Lower leg skin (tissue), 4 donors: Measurements from ENCODE around the gene S100A1. TPM values are rescaled to one million over a fixed set of nuclear protein-coding genes. Genes with fewer than 3 reads are reported as not detected.
A peak's percentile ranks its signal among the peaks of the same experiment; 100 is the strongest.
"Not testable (repeated sequence)": the region's sequence is repeated elsewhere in the genome, so short reads cannot be mapped to it uniquely, and the experiment has no call there.

ENCODE experiments used
- DNase-seq, 2 donors: peaks; one replicate each; pipeline ENCODE4 v3.0.0-alpha.2; 2019; ENCODE audit warnings: low spot score in 2 of 2
- H3K4me3 ChIP-seq: fragments of 200-600 bp; sonication (generic); 2 replicates; pipeline ENCODE4 v1.5.1; 2017; ENCODE audit warnings: mild to moderate bottlenecking, low read depth; ENCODE audit not compliant: poor library complexity, severe bottlenecking
- CTCF ChIP-seq, 3 donors: fragments of 450-650 bp; IDR thresholded peaks; one replicate each; pipeline ENCODE4 v1.5.1; 2016; ENCODE audit warnings: antibody characterized with exemption in 3 of 3, mild to moderate bottlenecking in 3 of 3, moderate library complexity in 2 of 3
- POLR2A ChIP-seq, 2 donors: fragments of 450-650 bp; IDR thresholded peaks; one replicate each; pipeline ENCODE4 v1.6.1; 2016 to 2017; ENCODE audit warnings: antibody characterized with exemption in 2 of 2, mild to moderate bottlenecking in 1 of 2, moderate library complexity in 1 of 2
- WGBS, 2 donors: methylation state at CpG; one replicate each; pipeline ENCODE4 v1.1.5; 2018; 5-methylcytosine and 5-hydroxymethylcytosine counted together
- intact Hi-C: fragments of 100-400 bp; cut with DNase I; formaldehyde crosslinking; loops from one replicate; pipeline ENCODE4 v1.15.0; 2023; ENCODE audit warnings: low total_unique reads
- total RNA-seq, 4 donors: library from RNA; depleted of rRNA; stranded (reverse); fragments of >200 nt; gene quantifications; one replicate each; pipeline ENCODE4 v1.1.0, GENCODE V29; 2016

S100A1 gene
- total RNA-seq, 4 donors from 2014 or later, result 8.7 to 33.5 (median 23.8) TPM

DNA sequence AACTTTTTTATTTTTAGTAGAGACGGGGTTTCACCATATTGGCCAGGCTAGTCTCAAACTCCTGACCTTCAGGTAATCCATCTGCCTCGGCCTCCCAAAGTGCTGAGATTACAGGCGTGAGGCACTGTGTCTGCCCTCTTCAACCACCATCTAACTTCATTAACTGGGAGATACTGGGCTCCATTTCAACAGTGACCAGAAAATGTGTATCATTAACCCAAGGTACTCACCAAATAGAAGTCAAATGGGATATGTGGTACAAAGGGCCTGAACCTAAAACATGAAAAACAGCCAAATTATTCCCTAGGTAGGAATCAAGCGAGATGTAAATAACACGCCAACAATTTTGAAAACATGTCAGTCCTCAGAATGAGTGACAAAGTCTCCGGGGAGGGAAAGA lies 41.4 kb downstream of the S100A1 start:
- no peak for DNase-seq
- intact Hi-C loops, result loop anchor here (10.0 kb wide), 1 partner anchor 95 kb away; no protein-coding TSS in a partner anchor
- 81 to 89% methylated on average over 6 of the region's 6 CpGs for WGBS, 2 donors
- no peak overlapping the region for H3K4me3 ChIP-seq
- TF ChIP-seq CTCF (IDR thresholded peaks at IDR 0.05), result no peak
- no peak for TF ChIP-seq POLR2A (IDR thresholded peaks at IDR 0.05)

DNA sequence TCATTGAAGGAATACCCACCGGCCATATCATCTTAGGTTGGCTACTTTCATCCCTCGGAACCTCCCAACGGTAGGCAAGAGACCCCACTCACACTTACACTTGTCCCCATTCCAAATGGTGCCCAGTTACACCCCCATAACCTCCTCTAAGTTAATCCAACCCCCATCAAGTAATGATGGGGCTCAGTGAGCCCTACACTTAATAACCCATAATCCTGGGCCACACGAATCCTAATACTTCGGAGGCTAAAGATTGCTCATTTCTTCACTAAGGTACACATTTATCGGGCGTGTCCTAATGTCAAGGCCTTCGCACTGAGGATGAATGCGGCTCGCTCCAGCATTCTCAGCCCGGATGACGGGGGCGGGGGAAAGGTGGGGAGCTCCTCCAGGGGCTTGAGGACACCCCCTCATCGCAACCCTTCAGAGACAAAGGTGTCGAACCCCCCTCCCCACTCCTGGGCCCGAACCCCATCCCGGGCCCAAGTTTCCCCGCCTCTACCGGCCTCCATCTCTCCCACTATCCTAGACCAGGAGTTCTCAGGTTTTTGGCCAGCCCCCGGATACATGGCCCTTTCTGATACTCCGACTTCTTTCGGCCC lies 42.1 kb downstream of the S100A1 start:
- peak overlapping the region; percentile 69 for H3K4me3 ChIP-seq
- DNase-seq, result peak in 1 of 2 donors; percentile 87
- 2% methylated on average over 22 of the region's 22 CpGs for WGBS, 2 donors
- TF ChIP-seq POLR2A (IDR thresholded peaks at IDR 0.05) (no peak), CTCF (IDR thresholded peaks at IDR 0.05) (no peak)
- intact Hi-C loops, result no loop called here

DNA sequence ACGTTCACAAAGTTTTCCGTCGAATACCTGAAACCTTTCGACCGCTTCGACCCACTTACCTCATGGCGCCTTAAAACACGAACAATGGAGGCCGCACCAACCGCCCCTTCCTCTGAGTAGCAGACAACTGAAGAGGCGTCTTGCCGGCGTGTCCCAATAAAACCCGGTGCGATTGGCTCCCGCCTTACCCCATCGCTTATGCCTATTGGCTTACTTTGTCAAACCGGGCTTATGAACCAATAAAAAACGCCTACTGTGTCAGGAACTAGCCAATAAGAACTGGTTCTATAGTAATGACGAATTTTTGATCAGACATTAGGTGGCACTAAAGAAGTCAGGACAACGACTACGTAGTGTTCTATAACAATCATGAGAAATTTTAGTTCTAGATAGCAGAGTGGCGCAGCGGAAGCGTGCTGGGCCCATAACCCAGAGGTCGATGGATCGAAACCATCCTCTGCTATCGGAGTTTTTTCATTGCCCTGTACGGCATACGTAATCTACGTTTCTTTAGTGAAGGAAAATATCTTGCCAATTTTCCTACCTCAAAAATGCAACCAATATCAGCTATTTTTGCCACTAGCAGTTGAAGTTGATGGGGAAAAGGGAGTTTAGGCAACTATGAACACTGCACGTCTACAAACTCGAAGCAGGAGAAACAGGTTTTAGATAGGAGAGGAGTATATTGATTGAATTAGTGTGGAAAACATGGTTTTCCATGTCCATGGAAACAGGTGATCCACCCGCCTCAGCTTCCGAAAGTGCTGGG lies 42.8 kb downstream of the S100A1 start, which contains the start of gene ILF2:
Gene ILF2, minus strand, starts transcription at position 135 of the 769 bp plus-strand sequence. Its CDS starts 71 bp downstream, at position 64.
- WGBS, 2 donors, result 1% methylated on average over 35 of the region's 35 CpGs
- TF ChIP-seq POLR2A (IDR thresholded peaks at IDR 0.05) (peak in 1 of 2 donors; percentile 78), CTCF (IDR thresholded peaks at IDR 0.05) (no peak)
- intact Hi-C loops, result no loop called here
- DNase-seq, result peak; percentile 98 to 100
- H3K4me3 ChIP-seq, result peak within 1 kb of the TSS; percentile 69

GRCh38 chr1:153671628-153672353 lies 43.6 kb downstream of the S100A1 start:
- H3K4me3 ChIP-seq, result peak overlapping the region; percentile 19
- intact Hi-C loops, DNase-seq: not testable (repeated sequence)
- WGBS, 2 donors, result 7 to 10% methylated on average over 28 of the region's 28 CpGs

GRCh38 chr1:153673511-153673910 lies 45.3 kb downstream of the S100A1 start:
- TF ChIP-seq POLR2A (IDR thresholded peaks at IDR 0.05) (no peak), CTCF (IDR thresholded peaks at IDR 0.05) (no peak)
- intact Hi-C loops, result no loop called here
- H3K4me3 ChIP-seq, result no peak overlapping the region
- no peak for DNase-seq
- WGBS, 2 donors, result 93 to 100% methylated on average over 2 of the region's 2 CpGs
